ENCODE measurements around the gene PDE8B. TPM values are rescaled to one million over a fixed set of nuclear protein-coding genes. Genes with fewer than 3 reads are reported as not detected.

The PDE8B gene
- total RNA-seq, 1 experiment from 2014 or later: 0.54 TPM

DNA sequence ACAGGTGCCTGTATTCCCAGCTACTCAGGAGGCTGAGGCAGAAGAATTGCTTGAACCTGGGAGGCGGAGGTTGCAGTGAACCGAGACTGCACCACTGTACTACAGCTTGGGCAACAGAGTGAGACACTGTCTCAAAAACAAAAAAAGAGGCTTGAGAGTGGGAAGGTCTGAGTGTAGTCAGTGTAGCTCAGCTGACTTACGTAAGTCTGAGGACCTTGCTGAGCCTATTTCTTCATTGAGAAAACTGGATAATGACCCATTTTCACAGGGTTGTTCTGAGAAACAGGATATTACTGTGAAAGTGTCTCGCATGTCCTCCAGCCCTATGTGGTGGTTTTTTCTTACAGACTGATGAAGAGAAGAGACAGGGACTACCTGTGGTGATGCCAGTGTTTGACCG is 214.9 kb downstream of the PDE8B start:
- CTCF ChIA-PET: interaction anchor here (0.6 kb wide), 1 partner anchor 282 kb away, joined by 3 read pairs; no protein-coding TSS in a partner anchor
- TF ChIP-seq, protein P1, sequence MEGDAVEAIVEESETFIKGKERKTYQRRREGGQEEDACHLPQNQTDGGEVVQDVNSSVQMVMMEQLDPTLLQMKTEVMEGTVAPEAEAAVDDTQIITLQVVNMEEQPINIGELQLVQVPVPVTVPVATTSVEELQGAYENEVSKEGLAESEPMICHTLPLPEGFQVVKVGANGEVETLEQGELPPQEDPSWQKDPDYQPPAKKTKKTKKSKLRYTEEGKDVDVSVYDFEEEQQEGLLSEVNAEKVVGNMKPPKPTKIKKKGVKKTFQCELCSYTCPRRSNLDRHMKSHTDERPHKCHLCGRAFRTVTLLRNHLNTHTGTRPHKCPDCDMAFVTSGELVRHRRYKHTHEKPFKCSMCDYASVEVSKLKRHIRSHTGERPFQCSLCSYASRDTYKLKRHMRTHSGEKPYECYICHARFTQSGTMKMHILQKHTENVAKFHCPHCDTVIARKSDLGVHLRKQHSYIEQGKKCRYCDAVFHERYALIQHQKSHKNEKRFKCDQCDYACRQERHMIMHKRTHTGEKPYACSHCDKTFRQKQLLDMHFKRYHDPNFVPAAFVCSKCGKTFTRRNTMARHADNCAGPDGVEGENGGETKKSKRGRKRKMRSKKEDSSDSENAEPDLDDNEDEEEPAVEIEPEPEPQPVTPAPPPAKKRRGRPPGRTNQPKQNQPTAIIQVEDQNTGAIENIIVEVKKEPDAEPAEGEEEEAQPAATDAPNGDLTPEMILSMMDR (IDR thresholded peaks at IDR 0.05; ENCODE audit: unreplicated experiment): no peak
- intact Hi-C loops (cut with micrococcal nuclease; ENCODE audit: unreplicated experiment): no loop called here
- BruUV-seq (replicated peaks): no TSS peak
- no peaks in the 10 kb centered on the region for H3K36me3 Mint-ChIP-seq (ENCODE audit: insufficient read depth, unreplicated experiment)
- no peak overlapping the region for H3K27ac Mint-ChIP-seq (ENCODE audit: unreplicated experiment)
- no peak overlapping the region for H3K4me3 Mint-ChIP-seq (ENCODE audit: low read depth, unreplicated experiment)
- no peak for DNase-seq
- H3K4me1 Mint-ChIP-seq (ENCODE audit: low read depth, unreplicated experiment): no peaks in the 10 kb centered on the region
- H3K9me3 Mint-ChIP-seq (ENCODE audit: low read depth, unreplicated experiment): no peaks in the 10 kb centered on the region
- H3K27me3 Mint-ChIP-seq (ENCODE audit: unreplicated experiment): no peaks in the 10 kb centered on the region

DNA sequence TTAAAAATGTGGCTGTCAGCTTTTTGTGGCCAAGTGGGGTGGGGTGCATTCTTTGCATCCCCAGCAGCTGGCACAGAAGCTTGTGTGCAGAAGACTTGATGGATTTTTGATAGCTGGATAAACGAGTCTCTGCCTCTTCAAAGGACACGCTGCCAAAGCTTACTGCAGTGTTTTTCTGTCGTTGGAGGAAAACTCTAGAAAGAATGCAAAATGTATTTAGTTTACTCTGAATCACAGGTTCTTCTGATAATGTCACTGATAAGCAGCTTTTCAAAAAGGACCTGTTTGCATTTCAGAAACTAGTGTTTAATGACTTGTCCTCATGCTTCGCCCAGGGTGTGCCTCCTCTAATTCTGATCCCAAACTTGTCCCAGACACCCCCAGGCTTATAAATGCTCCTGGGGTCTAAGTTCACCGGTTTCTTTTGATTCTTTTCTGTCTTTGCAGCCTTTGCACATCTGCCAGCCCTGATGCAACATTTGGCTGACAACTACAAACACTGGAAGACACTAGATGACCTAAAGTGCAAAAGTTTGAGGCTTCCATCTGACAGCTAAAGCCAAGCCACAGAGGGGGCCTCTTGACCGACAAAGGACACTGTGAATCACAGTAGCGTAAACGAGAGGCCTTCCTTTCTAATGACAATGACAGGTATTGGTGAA is 215.6 kb downstream of the PDE8B start:
- no peak overlapping the region for H3K4me3 Mint-ChIP-seq (ENCODE audit: low read depth, unreplicated experiment)
- CTCF ChIA-PET: interaction anchor here (0.5 to 1.0 kb wide), 3 partner anchors 11 to 283 kb away, joined by 3 read pairs; no protein-coding TSS in a partner anchor
- no peaks in the 10 kb centered on the region for H3K4me1 Mint-ChIP-seq (ENCODE audit: low read depth, unreplicated experiment)
- no TSS peak for BruUV-seq (replicated peaks)
- no peaks in the 10 kb centered on the region for H3K36me3 Mint-ChIP-seq (ENCODE audit: insufficient read depth, unreplicated experiment)
- H3K9me3 Mint-ChIP-seq (ENCODE audit: low read depth, unreplicated experiment): no peaks in the 10 kb centered on the region
- TF ChIP-seq, protein P1 (IDR thresholded peaks at IDR 0.05; ENCODE audit: unreplicated experiment): no peak
- intact Hi-C loops (cut with micrococcal nuclease; ENCODE audit: unreplicated experiment): no loop called here
- DNase-seq: no peak
- no peaks in the 10 kb centered on the region for H3K27me3 Mint-ChIP-seq (ENCODE audit: unreplicated experiment)
- no peak overlapping the region for H3K27ac Mint-ChIP-seq (ENCODE audit: unreplicated experiment)

DNA sequence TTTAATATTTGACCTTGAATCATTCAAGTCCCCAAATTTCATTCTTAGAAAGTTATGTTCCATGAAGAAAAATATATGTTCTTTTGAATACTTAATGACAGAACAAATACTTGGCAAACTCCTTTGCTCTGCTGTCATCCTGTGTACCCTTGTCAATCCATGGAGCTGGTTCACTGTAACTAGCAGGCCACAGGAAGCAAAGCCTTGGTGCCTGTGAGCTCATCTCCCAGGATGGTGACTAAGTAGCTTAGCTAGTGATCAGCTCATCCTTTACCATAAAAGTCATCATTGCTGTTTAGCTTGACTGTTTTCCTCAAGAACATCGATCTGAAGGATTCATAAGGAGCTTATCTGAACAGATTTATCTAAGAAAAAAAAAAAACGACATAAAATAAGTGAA is 216.2 kb downstream of the PDE8B start:
- intact Hi-C loops (cut with micrococcal nuclease; ENCODE audit: unreplicated experiment): no loop called here
- Mint-ChIP-seq H3K4me3 (ENCODE audit: low read depth, unreplicated experiment) (no peak overlapping the region), H3K9me3 (ENCODE audit: low read depth, unreplicated experiment) (no peaks in the 10 kb centered on the region), H3K4me1 (ENCODE audit: low read depth, unreplicated experiment) (no peaks in the 10 kb centered on the region), H3K36me3 (ENCODE audit: insufficient read depth, unreplicated experiment) (no peaks in the 10 kb centered on the region), H3K27ac (ENCODE audit: unreplicated experiment) (no peak overlapping the region), H3K27me3 (ENCODE audit: unreplicated experiment) (no peaks in the 10 kb centered on the region)
- BruUV-seq (replicated peaks): no TSS peak
- CTCF ChIA-PET: interaction anchor here (0.5 to 1.0 kb wide), 2 partner anchors 11 to 109 kb away, joined by 3 read pairs; no protein-coding TSS in a partner anchor
- DNase-seq: no peak
- TF ChIP-seq, protein P1 (IDR thresholded peaks at IDR 0.05; ENCODE audit: unreplicated experiment): no peak

DNA sequence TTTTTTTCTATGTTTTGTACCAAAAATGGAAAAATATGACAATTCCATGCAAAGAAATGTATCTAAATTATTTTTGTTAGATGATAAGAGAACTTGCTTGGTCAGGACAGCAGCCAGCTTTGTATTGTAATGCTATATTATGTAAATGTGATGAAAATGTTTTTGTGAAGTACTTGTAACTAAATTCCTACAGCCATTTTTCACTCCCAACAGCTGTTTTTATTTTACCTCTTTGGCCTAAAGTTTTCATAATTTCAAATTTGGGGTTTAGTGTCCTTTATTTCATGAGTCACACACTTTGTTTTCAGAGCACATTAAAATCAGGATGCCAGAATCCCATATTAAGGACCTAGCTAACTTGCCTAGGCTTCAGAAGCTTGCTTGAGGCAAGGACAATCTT is 217.5 kb downstream of the PDE8B start:
- BruUV-seq (replicated peaks): no TSS peak
- H3K27me3 Mint-ChIP-seq (ENCODE audit: unreplicated experiment): no peaks in the 10 kb centered on the region
- H3K4me3 Mint-ChIP-seq (ENCODE audit: low read depth, unreplicated experiment): no peak overlapping the region
- no peaks in the 10 kb centered on the region for H3K36me3 Mint-ChIP-seq (ENCODE audit: insufficient read depth, unreplicated experiment)
- H3K27ac Mint-ChIP-seq (ENCODE audit: unreplicated experiment): no peak overlapping the region
- no peaks in the 10 kb centered on the region for H3K4me1 Mint-ChIP-seq (ENCODE audit: low read depth, unreplicated experiment)
- no peaks in the 10 kb centered on the region for H3K9me3 Mint-ChIP-seq (ENCODE audit: low read depth, unreplicated experiment)
- intact Hi-C loops (cut with micrococcal nuclease; ENCODE audit: unreplicated experiment): no loop called here
- CTCF ChIA-PET: interaction anchor here (0.7 kb wide), 1 partner anchor 212 kb away, joined by 3 read pairs; no protein-coding TSS in a partner anchor
- TF ChIP-seq, protein P1 (IDR thresholded peaks at IDR 0.05; ENCODE audit: unreplicated experiment): no peak
- no peak for DNase-seq
